K562 (cell line): ENCODE measurements around the gene PTPMT1. TPM values are rescaled to one million over a fixed set of nuclear protein-coding genes. Genes with fewer than 3 reads are reported as not detected.

Experiments used
- KLF13 ChIP-seq: fragments of 450-650 bp; IDR thresholded peaks from 2 replicates; pipeline ENCODE4 v1.6.1; 2016; ENCODE audit warnings: missing genetic modification characterization, low read depth, mild to moderate bottlenecking, missing compliant biosample characterization, moderate library complexity, borderline replicate concordance
- MYC ChIP-seq, 2 experiments: fragments of 250-450 bp in 1 of 2; sonication (Bioruptor Pico) in 1 of 2; IDR thresholded peaks; 2 replicates each; pipeline versions ENCODE4 v1.5.1 to v1.6.1; 2012 to 2021; ENCODE audit warnings: low read depth in 2 of 2, borderline replicate concordance in 1 of 2, improper control_type of control experiment in 1 of 2, low read length in 1 of 2, mild to moderate bottlenecking in 1 of 2, moderate library complexity in 1 of 2
- ZFP1 ChIP-seq: fragments of 450-650 bp; formaldehyde crosslinking; IDR thresholded peaks from 2 replicates; pipeline ENCODE4 v1.4.0; 2020; ENCODE audit warnings: mild to moderate bottlenecking, mixed read lengths
- ZNF197 ChIP-seq: fragments of 200-800 bp; sonication (Bioruptor generic); IDR thresholded peaks from 2 replicates; pipeline ENCODE4 v1.6.1; 2016; ENCODE audit warnings: low read depth, missing genetic modification characterization, missing compliant biosample characterization
- ZNF318 ChIP-seq, 2 experiments: fragments of 450-650 bp; IDR thresholded peaks; 2 replicates each; pipeline ENCODE4 v1.6.1; 2016; ENCODE audit warnings: mild to moderate bottlenecking in 2 of 2, borderline replicate concordance in 1 of 2, low read depth in 1 of 2, moderate library complexity in 1 of 2
- ZNF592 ChIP-seq: fragments of 450-650 bp; IDR thresholded peaks from 2 replicates; pipeline ENCODE4 v1.6.1; 2017; ENCODE audit warnings: antibody characterized with exemption, mild to moderate bottlenecking
- ZNF609 ChIP-seq: sonication (generic); formaldehyde crosslinking; IDR thresholded peaks from 2 replicates; pipeline ENCODE4 v1.8.1; 2023; ENCODE audit warnings: missing genetic modification reagents, mild to moderate bottlenecking, borderline replicate concordance
- polyA plus RNA-seq, 8 experiments: library from polyadenylated mRNA; depleted of rRNA in 4 of 8; stranded (reverse) in 5 of 8; unstranded in 3 of 8; fragments of >200 nt; fragmentation: Nextera tagmentation in 2 of 8; fragmentation: Illumina TruSeq in 1 of 8; extraction: Ambion mirVana in 2 of 8; extraction: Trizol in 1 of 8; gene quantifications; 2 replicates each; pipeline versions ENCODE4 v1.2.1 to v1.2.3, GENCODE V29; 2011 to 2014; ENCODE audit warnings: inconsistent platforms in 1 of 8, missing spikeins in 1 of 8
- total RNA-seq, 7 experiments: library from RNA; depleted of rRNA in 6 of 7; stranded (reverse); fragments of >200 nt in 6 of 7; fragmentation: Illumina TruSeq in 2 of 7; extraction: Trizol in 2 of 7; gene quantifications; 2 replicates each; pipeline versions ENCODE4 v1.2.1 to v1.2.3, GENCODE V29; 2011 to 2021; ENCODE audit warnings: low replicate concordance in 1 of 7

PTPMT1 gene
- total and polyA plus RNA-seq, 9 of the 15 experiments (the other 6 are each of a cell fraction or from before 2014, with no cell fraction given): 10.4 to 140 (median 67.2) TPM

GRCh38 chr11:47565340-47566148 lies at the start of gene PTPMT1 (continued):
- TF ChIP-seq ZNF609 (CRISPR knock-in tag) (no peak), MYC (IDR thresholded peaks at IDR 0.05; ENCODE audit: low read depth, low read length) (peak; percentile 71), MYC (CRISPR knock-in tag; IDR thresholded peaks at IDR 0.05; ENCODE audit: borderline replicate concordance, low read depth) (no peak), ZNF197 (CRISPR knock-in tag) (no peak), ZNF592 (peak; percentile 96), ZFP1 (CRISPR knock-in tag) (no peak), KLF13 (tag) (no peak; the same call in 1 of the 2 replicates), ZNF318 (IDR thresholded peaks at IDR 0.05; ENCODE audit: borderline replicate concordance in 1 of 2, low read depth in 1 of 2) (no peak)
